Natural killer cell (primary cell): ENCODE data around the gene NIFK. TPM values are rescaled to one million over a fixed set of nuclear protein-coding genes. Genes with fewer than 3 reads are reported as not detected.

ENCODE experiments used
- ATAC-seq, 3 donors: fragments of 150-1000 bp in 2 of 3; fragments of 200-7000 bp in 1 of 3; cut with Tn5 transposase; 1 replicate in 1 of 3; 2 replicates in 2 of 3; pipeline ENCODE4 v1.10.0; 2021; ENCODE audit warnings: mild to moderate bottlenecking in 2 of 3, moderate library complexity in 2 of 3
- DNase-seq, 2 donors: peaks; one replicate each; pipeline versions ENCODE4 v3.0.0 to v3.0.0-alpha.2; 2013 to 2021; ENCODE audit warnings: mixed read lengths in 1 of 2
- H3K27ac ChIP-seq: one replicate; pipeline ENCODE4 v1.5.1; 2013; ENCODE audit warnings: mild to moderate bottlenecking, low read length
- H3K27me3 ChIP-seq: one replicate; pipeline ENCODE4 v1.6.1; 2013; ENCODE audit warnings: low read length; ENCODE audit not compliant: control insufficient read depth, insufficient read depth
- H3K36me3 ChIP-seq: one replicate; pipeline ENCODE4 v1.6.1; 2013; ENCODE audit warnings: low read length; ENCODE audit not compliant: control insufficient read depth, insufficient read depth
- H3K4me1 ChIP-seq: one replicate; pipeline ENCODE4 v1.6.1; 2013; ENCODE audit warnings: low read length; ENCODE audit not compliant: control insufficient read depth, insufficient read depth
- H3K4me3 ChIP-seq: one replicate; pipeline ENCODE4 v1.5.1; 2013; ENCODE audit warnings: low read length
- H3K9me3 ChIP-seq: one replicate; pipeline ENCODE4 v1.6.1; 2013; ENCODE audit warnings: low read length; ENCODE audit not compliant: control insufficient read depth, insufficient read depth
- H3K27ac Mint-ChIP-seq, 2 donors: one replicate each; pipeline ENCODE4 v1.8.0; 2022; ENCODE audit warnings: mild to moderate bottlenecking in 2 of 2, mixed read lengths in 2 of 2, moderate library complexity in 1 of 2
- H3K27me3 Mint-ChIP-seq, 2 donors: one replicate each; pipeline ENCODE4 v1.8.0; 2022; ENCODE audit warnings: low read depth in 2 of 2, mixed read lengths in 2 of 2
- H3K36me3 Mint-ChIP-seq: one replicate; pipeline ENCODE4 v1.8.0; 2022; ENCODE audit warnings: mixed read lengths
- H3K4me1 Mint-ChIP-seq, 2 donors: one replicate each; pipeline ENCODE4 v1.8.0; 2022; ENCODE audit warnings: mixed read lengths in 2 of 2
- H3K4me3 Mint-ChIP-seq: one replicate; pipeline ENCODE4 v1.8.0; 2022; ENCODE audit warnings: mild to moderate bottlenecking, moderate library complexity, mixed read lengths
- H3K9me3 Mint-ChIP-seq, 2 donors: one replicate each; pipeline ENCODE4 v1.8.0; 2022; ENCODE audit warnings: mixed read lengths in 2 of 2
- CTCF ChIP-seq: fragments of 200-600 bp; IDR thresholded peaks from one replicate; pipeline ENCODE4 v1.8.0; 2022; ENCODE audit warnings: antibody characterized with exemption
- WGBS: methylation state at CpG from one replicate; pipeline ENCODE4 v1.1.7; 2013; ENCODE audit warnings: missing lambda C conversion rate; ENCODE audit not compliant: insufficient coverage; 5-methylcytosine and 5-hydroxymethylcytosine counted together
- intact Hi-C: fragments of 100-400 bp; cut with micrococcal nuclease; formaldehyde crosslinking; loops from one replicate; pipeline ENCODE4 v1.14.2; 2022
- total RNA-seq, 4 donors: library from RNA; stranded (reverse); fragments of 120-200 nt in 1 of 4; gene quantifications; one replicate each; pipeline versions ENCODE4 v1.2.3 to v1.2.4, GENCODE V29; 2013 to 2022

NIFK gene
- total RNA-seq, 3 donors from 2014 or later (not counting 1 experiment from before 2014, with no cell fraction given): 32.7 to 37.7 (median 33.5) TPM

GRCh38 chr2:121727950-121728349, 8.7 kb downstream of the NIFK start:
- Histone ChIP-seq H3K4me3 (no peak overlapping the region), H3K4me1 (no peaks in the 10 kb centered on the region), H3K36me3 (peaks cover 52% of the 10 kb centered on the region), H3K27me3 (no peaks in the 10 kb centered on the region), H3K9me3 (no peaks in the 10 kb centered on the region), H3K27ac (no peak overlapping the region)
- no peak for DNase-seq
- ATAC-seq: no peak
- H3K9me3 Mint-ChIP-seq: no peaks in the 10 kb centered on the region
- no peak overlapping the region for H3K4me3 Mint-ChIP-seq
- intact Hi-C loops: no loop called here
- H3K36me3 Mint-ChIP-seq: peaks cover 21% of the 10 kb centered on the region
- TF ChIP-seq CTCF: no peak
- peaks cover 0 to 7% of the 10 kb centered on the region in 2 donors for H3K4me1 Mint-ChIP-seq
- H3K27me3 Mint-ChIP-seq: no peaks in the 10 kb centered on the region
- H3K27ac Mint-ChIP-seq: peak overlapping the region in 1 of 2 donors; percentile 51

GRCh38 chr2:121727332-121727731, 9.3 kb downstream of the NIFK start:
- H3K36me3 ChIP-seq: peaks cover 51% of the 10 kb centered on the region
- Mint-ChIP-seq H3K36me3 (peaks cover 21% of the 10 kb centered on the region), H3K27ac (peak overlapping the region in 1 of 2 donors; percentile 36), H3K4me1 (peaks cover 0 to 7% of the 10 kb centered on the region in 2 donors), H3K9me3 (no peaks in the 10 kb centered on the region), H3K27me3 (no peaks in the 10 kb centered on the region), H3K4me3 (no peak overlapping the region)
- no peaks in the 10 kb centered on the region for H3K27me3 ChIP-seq
- intact Hi-C loops: no loop called here
- no peak for TF ChIP-seq CTCF
- H3K9me3 ChIP-seq: no peaks in the 10 kb centered on the region
- no peak for DNase-seq
- no peak overlapping the region for H3K27ac ChIP-seq
- no peak overlapping the region for H3K4me3 ChIP-seq
- ATAC-seq: no peak
- 100% methylated on average over 2 of the region's 2 CpGs for WGBS
- no peaks in the 10 kb centered on the region for H3K4me1 ChIP-seq

- H3K9me3 Mint-ChIP-seq: no peaks in the 10 kb centered on the region
- Histone ChIP-seq H3K4me1 (peaks cover 7% of the 10 kb centered on the region), H3K4me3 (no peak overlapping the region), H3K36me3 (peaks cover 18% of the 10 kb centered on the region), H3K27ac (no peak overlapping the region), H3K27me3 (no peaks in the 10 kb centered on the region), H3K9me3 (no peaks in the 10 kb centered on the region)
- peaks cover 5% of the 10 kb centered on the region in 2 donors for H3K4me1 Mint-ChIP-seq
- no peak overlapping the region for H3K4me3 Mint-ChIP-seq
- H3K27ac Mint-ChIP-seq: no peak overlapping the region
- intact Hi-C loops: no loop called here
- WGBS: 89% methylated on average over 5 of the region's 5 CpGs
- no peaks in the 10 kb centered on the region for H3K27me3 Mint-ChIP-seq
- no peak for DNase-seq
- ATAC-seq: no peak
- H3K36me3 Mint-ChIP-seq: peaks cover 16% of the 10 kb centered on the region
- TF ChIP-seq CTCF: no peak
Observed at GRCh38 chr2:121723316-121723715, 13.4 kb downstream of the NIFK start.

- Histone ChIP-seq H3K27me3 (no peaks in the 10 kb centered on the region), H3K27ac (no peak overlapping the region), H3K4me3 (no peak overlapping the region), H3K4me1 (peaks cover 8% of the 10 kb centered on the region), H3K9me3 (no peaks in the 10 kb centered on the region), H3K36me3 (peaks cover 9% of the 10 kb centered on the region)
- H3K27ac Mint-ChIP-seq: no peak overlapping the region
- H3K9me3 Mint-ChIP-seq: no peaks in the 10 kb centered on the region
- H3K4me3 Mint-ChIP-seq: no peak overlapping the region
- intact Hi-C loops: no loop called here
- peaks cover 5% of the 10 kb centered on the region in 2 donors for H3K4me1 Mint-ChIP-seq
- ATAC-seq: no peak
- H3K36me3 Mint-ChIP-seq: peaks cover 8% of the 10 kb centered on the region
- DNase-seq: no peak
- no peak for TF ChIP-seq CTCF
- no peaks in the 10 kb centered on the region for H3K27me3 Mint-ChIP-seq
- WGBS: 78% methylated on average over 5 of the region's 5 CpGs
Observed at GRCh38 chr2:121722479-121722878, 14.2 kb downstream of the NIFK start.
